Activated CD8-positive, alpha-beta memory T cell treated with anti-CD3 and anti-CD28 coated beads, Interleukin-2, amount 50 U/mL, for 48 hours (primary cell): ENCODE data around the gene RAD51.
A peak's percentile ranks its signal among the peaks of the same experiment; 100 is the strongest.
"Not testable (repeated sequence)": the region's sequence is repeated elsewhere in the genome, so short reads cannot be mapped to it uniquely, and the experiment has no call there.

Experiments used
- DNase-seq: peaks from one replicate; pipeline ENCODE4 v3.0.0-alpha.2; 2020

Gene RAD51

GRCh38 chr15:40694688-40695468, at the start of gene RAD51:
TSS of gene RAD51 (plus strand) at chr15:40695174. CDS start at chr15:40698759, 3,585 bp downstream.
- DNase-seq: peak; percentile 95

GRCh38 chr15:40647523-40647922, 47.5 kb upstream of the RAD51 start:
- DNase-seq: no peak

GRCh38 chr15:40650479-40650878, 44.5 kb upstream of the RAD51 start:
- no peak for DNase-seq

GRCh38 chr15:40660686-40661085, 34.3 kb upstream of the RAD51 start:
- DNase-seq: no peak

GRCh38 chr15:40664909-40665308, 30.1 kb upstream of the RAD51 start:
- no peak for DNase-seq

GRCh38 chr15:40676290-40676689, 18.7 kb upstream of the RAD51 start:
- DNase-seq: not testable (repeated sequence)

GRCh38 chr15:40676906-40677305, 18.1 kb upstream of the RAD51 start:
- DNase-seq: not testable (repeated sequence)

- no peak for DNase-seq
Observed at GRCh38 chr15:40680151-40680550, 14.8 kb upstream of the RAD51 start.

- DNase-seq: not testable (repeated sequence)
Observed at GRCh38 chr15:40680959-40681358, 14.0 kb upstream of the RAD51 start.

- no peak for DNase-seq
Observed at GRCh38 chr15:40684381-40684780, 10.6 kb upstream of the RAD51 start.

- DNase-seq: no peak
Observed at GRCh38 chr15:40685376-40685775, 9.6 kb upstream of the RAD51 start.

GRCh38 chr15:40688932-40689799, 5.8 kb upstream of the RAD51 start:
- no peak for DNase-seq

- no peak for DNase-seq
Observed at GRCh38 chr15:40691737-40692136, 3.2 kb upstream of the RAD51 start.

GRCh38 chr15:40693904-40694687, 878 bp upstream of the RAD51 start:
- DNase-seq: no peak

- DNase-seq: no peak
Observed at GRCh38 chr15:40695469-40695890, 506 bp downstream of the RAD51 start.

- DNase-seq: no peak
Observed at GRCh38 chr15:40696228-40696627, 1.3 kb downstream of the RAD51 start.

- DNase-seq: no peak
Observed at GRCh38 chr15:40697916-40698315, 2.9 kb downstream of the RAD51 start.

GRCh38 chr15:40702077-40702476, 7.1 kb downstream of the RAD51 start:
- DNase-seq: no peak

GRCh38 chr15:40706121-40706520, 11.1 kb downstream of the RAD51 start:
- no peak for DNase-seq

GRCh38 chr15:40714144-40714543, 19.2 kb downstream of the RAD51 start:
- no peak for DNase-seq

GRCh38 chr15:40716165-40716564, 21.2 kb downstream of the RAD51 start:
- DNase-seq: no peak

GRCh38 chr15:40721701-40722100, 26.7 kb downstream of the RAD51 start:
- no peak for DNase-seq

- no peak for DNase-seq
Observed at GRCh38 chr15:40722354-40722753, 27.4 kb downstream of the RAD51 start.
